ENCODE measurements around the gene LY6G6F. TPM values are rescaled to one million over a fixed set of nuclear protein-coding genes. Genes with fewer than 3 reads are reported as not detected.

Gene LY6G6F
- total RNA-seq, 2 donors from 2014 or later, result not detected

- TF ChIP-seq, protein P1, sequence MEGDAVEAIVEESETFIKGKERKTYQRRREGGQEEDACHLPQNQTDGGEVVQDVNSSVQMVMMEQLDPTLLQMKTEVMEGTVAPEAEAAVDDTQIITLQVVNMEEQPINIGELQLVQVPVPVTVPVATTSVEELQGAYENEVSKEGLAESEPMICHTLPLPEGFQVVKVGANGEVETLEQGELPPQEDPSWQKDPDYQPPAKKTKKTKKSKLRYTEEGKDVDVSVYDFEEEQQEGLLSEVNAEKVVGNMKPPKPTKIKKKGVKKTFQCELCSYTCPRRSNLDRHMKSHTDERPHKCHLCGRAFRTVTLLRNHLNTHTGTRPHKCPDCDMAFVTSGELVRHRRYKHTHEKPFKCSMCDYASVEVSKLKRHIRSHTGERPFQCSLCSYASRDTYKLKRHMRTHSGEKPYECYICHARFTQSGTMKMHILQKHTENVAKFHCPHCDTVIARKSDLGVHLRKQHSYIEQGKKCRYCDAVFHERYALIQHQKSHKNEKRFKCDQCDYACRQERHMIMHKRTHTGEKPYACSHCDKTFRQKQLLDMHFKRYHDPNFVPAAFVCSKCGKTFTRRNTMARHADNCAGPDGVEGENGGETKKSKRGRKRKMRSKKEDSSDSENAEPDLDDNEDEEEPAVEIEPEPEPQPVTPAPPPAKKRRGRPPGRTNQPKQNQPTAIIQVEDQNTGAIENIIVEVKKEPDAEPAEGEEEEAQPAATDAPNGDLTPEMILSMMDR (IDR thresholded peaks at IDR 0.05), result no peak
- Histone ChIP-seq H3K4me3 (no peak overlapping the region), H3K4me1 (ENCODE audit: control insufficient read depth in 1 of 2, low read depth in 2 of 2) (no peaks in the 10 kb centered on the region), H3K9me3 (no peaks in the 10 kb centered on the region), H3K27ac (no peak overlapping the region), H3K36me3 (peaks cover 54% of the 10 kb centered on the region), H3K27me3 (replicated peaks; ENCODE audit: insufficient read depth) (no peaks in the 10 kb centered on the region)
- DNase-seq (ENCODE audit: low spot score), result no peak
- ATAC-seq (ENCODE audit: insufficient number of reproducible peaks, low FRiP score, low read depth), result no peak
Observed at GRCh38 chr6:31687860-31688693, 18.6 kb upstream of the LY6G6F start.

GRCh38 chr6:31689249-31690110, 17.2 kb upstream of the LY6G6F start:
- Histone ChIP-seq H3K4me1 (ENCODE audit: control insufficient read depth in 1 of 2, low read depth in 2 of 2) (no peaks in the 10 kb centered on the region), H3K4me3 (no peak overlapping the region), H3K9me3 (no peaks in the 10 kb centered on the region), H3K27ac (no peak overlapping the region), H3K36me3 (peaks cover 57% of the 10 kb centered on the region), H3K27me3 (replicated peaks; ENCODE audit: insufficient read depth) (no peaks in the 10 kb centered on the region)
- TF ChIP-seq, protein P1 (IDR thresholded peaks at IDR 0.05), result no peak
- no peak for DNase-seq (ENCODE audit: low spot score)
- no peak for ATAC-seq (ENCODE audit: insufficient number of reproducible peaks, low FRiP score, low read depth)

DNA sequence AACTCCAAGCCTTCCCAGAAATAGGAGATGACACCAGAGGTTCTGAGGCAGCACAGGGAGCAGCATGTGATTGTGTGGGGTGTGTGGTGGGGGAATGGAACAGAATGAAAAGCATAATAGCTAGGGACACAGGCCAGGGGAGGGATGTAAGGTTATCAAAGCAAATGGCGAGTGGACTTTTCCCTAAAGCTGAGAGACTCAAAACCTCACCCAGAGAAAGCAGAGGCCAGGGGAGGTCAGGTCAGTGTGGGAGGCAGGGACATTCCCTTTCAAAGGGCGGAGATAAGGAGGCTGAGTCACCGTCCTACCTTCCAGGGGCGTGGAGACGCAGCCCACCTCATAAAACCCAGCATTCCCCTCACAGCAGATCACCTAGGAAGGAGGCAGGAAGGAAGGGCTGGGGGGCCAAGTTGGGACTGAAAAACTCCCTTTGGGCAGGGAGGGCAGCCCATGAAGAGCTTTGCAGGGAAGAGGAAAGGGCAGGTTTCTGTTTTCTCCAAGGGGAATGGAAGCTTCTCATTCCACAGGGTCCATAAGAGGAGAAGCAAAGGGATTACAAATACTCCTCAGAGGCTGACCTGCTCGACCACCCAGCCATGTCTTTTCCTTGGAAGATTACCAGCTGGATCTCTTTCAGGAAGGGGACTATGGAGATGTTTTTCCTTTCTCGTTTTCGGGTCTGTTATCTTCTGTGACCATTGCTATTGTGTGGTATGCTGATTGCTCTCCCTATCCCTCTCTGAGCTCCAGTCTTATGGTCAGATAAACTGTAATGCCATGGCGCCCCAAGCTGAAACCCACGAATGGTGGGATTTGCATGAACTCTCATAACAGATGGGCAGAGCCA, 16.2 kb upstream of the LY6G6F start:
- ATAC-seq (ENCODE audit: insufficient number of reproducible peaks, low FRiP score, low read depth) (no peak), DNase-seq (ENCODE audit: low spot score) (no peak)

DNA sequence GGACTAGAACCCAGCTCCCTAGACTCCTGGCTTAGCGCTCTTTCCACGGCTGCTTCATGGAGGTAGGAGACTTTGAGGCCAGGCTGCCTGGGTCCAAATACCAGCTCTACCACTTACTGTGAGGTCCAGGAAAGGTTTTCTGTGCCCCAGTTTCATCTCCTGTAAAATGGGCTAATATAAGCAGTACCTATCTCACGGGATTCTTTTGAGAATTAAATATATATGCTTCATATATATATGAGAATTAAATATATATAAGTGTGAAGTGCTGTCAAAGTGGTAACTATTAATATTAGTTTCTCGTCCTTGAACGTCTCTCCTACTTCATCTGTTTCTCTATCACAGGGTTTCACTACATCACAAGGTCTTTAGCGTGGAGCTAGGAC, 15.6 kb upstream of the LY6G6F start:
- DNase-seq (ENCODE audit: low spot score) (no peak), ATAC-seq (ENCODE audit: insufficient number of reproducible peaks, low FRiP score, low read depth) (no peak)
- Histone ChIP-seq H3K27ac (no peak overlapping the region), H3K9me3 (no peaks in the 10 kb centered on the region), H3K36me3 (peaks cover 71% of the 10 kb centered on the region), H3K4me3 (no peak overlapping the region), H3K27me3 (replicated peaks; ENCODE audit: insufficient read depth) (no peaks in the 10 kb centered on the region), H3K4me1 (ENCODE audit: control insufficient read depth in 1 of 2, low read depth in 2 of 2) (no peaks in the 10 kb centered on the region)
- TF ChIP-seq, protein P1 (IDR thresholded peaks at IDR 0.05), result no peak

More for the DNA sequence above, 16.2 kb upstream of the LY6G6F start:
- Histone ChIP-seq H3K27me3 (replicated peaks; ENCODE audit: insufficient read depth) (no peaks in the 10 kb centered on the region), H3K4me1 (ENCODE audit: control insufficient read depth in 1 of 2, low read depth in 2 of 2) (no peaks in the 10 kb centered on the region), H3K36me3 (peaks cover 67% of the 10 kb centered on the region), H3K4me3 (no peak overlapping the region), H3K27ac (no peak overlapping the region), H3K9me3 (no peaks in the 10 kb centered on the region)
- TF ChIP-seq, protein P1 (IDR thresholded peaks at IDR 0.05), result no peak
